Activated CD4-positive, alpha-beta memory T cell treated with anti-CD3 and anti-CD28 coated beads, Interleukin-2, amount 10 ng/mL, durations not matched to agents 7 days and 5 days (primary cell): ENCODE results near the gene POLR3A. TPM values are rescaled to one million over a fixed set of nuclear protein-coding genes. Genes with fewer than 3 reads are reported as not detected.

Experiments
- CTCF ChIA-PET: fragments of 350-600 bp; sonication (Branson Sonifier 250); formaldehyde crosslinking; loops from one replicate; lab custom pipeline; 2021; ENCODE audit warnings: antibody characterized with exemption, inconsistent platforms; lab: Charles Lee
- POLR2A ChIA-PET: fragments of 350-600 bp; sonication (Branson Sonifier 250); formaldehyde crosslinking; loops from one replicate; lab custom pipeline; 2021; ENCODE audit warnings: antibody characterized with exemption; lab: Charles Lee
- DNase-seq: peaks from one replicate; pipeline ENCODE4 v3.0.0-alpha.2; 2020
- H3K27ac Mint-ChIP-seq: one replicate; pipeline ENCODE4 v1.8.0; 2021; ENCODE audit warnings: mild to moderate bottlenecking, mixed read lengths
- H3K27me3 Mint-ChIP-seq: one replicate; pipeline ENCODE4 v1.8.0; 2021; ENCODE audit warnings: mixed read lengths
- H3K36me3 Mint-ChIP-seq: one replicate; pipeline ENCODE4 v1.8.0; 2021; ENCODE audit warnings: low read depth, mixed read lengths
- H3K4me1 Mint-ChIP-seq: one replicate; pipeline ENCODE4 v1.8.0; 2021; ENCODE audit warnings: mixed read lengths
- H3K4me3 Mint-ChIP-seq: one replicate; pipeline ENCODE4 v1.8.0; 2021; ENCODE audit warnings: mild to moderate bottlenecking, mixed read lengths
- H3K9me3 Mint-ChIP-seq: one replicate; pipeline ENCODE4 v1.8.0; 2021; ENCODE audit warnings: mixed read lengths
- total RNA-seq, 2 experiments: library from RNA; stranded (reverse); gene quantifications; one replicate each; pipeline ENCODE4 v1.2.3, GENCODE V29; 2021

POLR3A gene
- total RNA-seq, 2 experiments from 2014 or later, result 16.6 to 16.8 TPM

GRCh38 chr10:77963901-77964300 lies 65.4 kb downstream of the POLR3A start:
- no peaks in the 10 kb centered on the region for H3K27me3 Mint-ChIP-seq
- ChIA-PET CTCF (no interaction called here), POLR2A (no interaction called here)
- no peaks in the 10 kb centered on the region for H3K36me3 Mint-ChIP-seq
- H3K4me3 Mint-ChIP-seq, result no peak overlapping the region
- no peak overlapping the region for H3K27ac Mint-ChIP-seq
- DNase-seq, result no peak
- H3K4me1 Mint-ChIP-seq, result no peaks in the 10 kb centered on the region
- peaks cover 12% of the 10 kb centered on the region for H3K9me3 Mint-ChIP-seq

- Mint-ChIP-seq H3K36me3 (no peaks in the 10 kb centered on the region), H3K4me3 (no peak overlapping the region), H3K27ac (no peak overlapping the region), H3K27me3 (no peaks in the 10 kb centered on the region), H3K9me3 (peaks cover 12% of the 10 kb centered on the region), H3K4me1 (no peaks in the 10 kb centered on the region)
- no peak for DNase-seq
- ChIA-PET CTCF (interaction anchor here (0.6 kb wide), 1 partner anchor 51 kb away, joined by 5 read pairs; no protein-coding TSS in a partner anchor), POLR2A (no interaction called here)
These were observed 66.8 kb downstream of the POLR3A start for GRCh38 chr10:77962350-77963146.

DNA sequence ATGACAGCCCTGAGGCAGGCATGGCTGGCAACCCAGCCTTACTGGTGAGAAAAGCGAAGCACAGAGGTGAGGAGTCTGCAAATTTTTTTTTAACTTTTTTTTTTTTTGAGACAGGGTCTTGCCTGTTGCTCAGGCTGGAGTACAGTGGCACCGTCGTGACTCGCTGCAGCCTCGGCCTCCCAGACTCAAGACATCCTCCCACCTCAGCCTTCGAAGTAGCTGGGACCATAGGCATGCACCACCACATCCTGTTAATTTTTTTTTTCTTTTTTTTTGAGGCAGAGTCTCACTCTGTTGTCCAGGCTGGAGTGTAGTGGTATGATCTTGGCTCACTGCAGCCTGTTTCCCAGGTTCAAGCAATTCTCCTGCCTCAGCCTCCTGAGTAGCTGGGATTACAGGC lies 67.6 kb downstream of the POLR3A start:
- ChIA-PET POLR2A (no interaction called here), CTCF (interaction anchor here (0.6 kb wide), 1 partner anchor 50 kb away, joined by 5 read pairs; no protein-coding TSS in a partner anchor)
- Mint-ChIP-seq H3K36me3 (no peaks in the 10 kb centered on the region), H3K4me1 (no peaks in the 10 kb centered on the region), H3K4me3 (no peak overlapping the region), H3K27ac (no peak overlapping the region), H3K9me3 (peaks cover 12% of the 10 kb centered on the region), H3K27me3 (no peaks in the 10 kb centered on the region)
- DNase-seq, result no peak

- Mint-ChIP-seq H3K36me3 (no peaks in the 10 kb centered on the region), H3K9me3 (peaks cover 12% of the 10 kb centered on the region), H3K27ac (no peak overlapping the region), H3K4me3 (no peak overlapping the region), H3K27me3 (peaks cover 2% of the 10 kb centered on the region), H3K4me1 (no peaks in the 10 kb centered on the region)
- CTCF ChIA-PET, result no interaction called here
- POLR2A ChIA-PET, result no interaction called here
- no peak for DNase-seq
These were observed 68.4 kb downstream of the POLR3A start for GRCh38 chr10:77960829-77961329.

DNA sequence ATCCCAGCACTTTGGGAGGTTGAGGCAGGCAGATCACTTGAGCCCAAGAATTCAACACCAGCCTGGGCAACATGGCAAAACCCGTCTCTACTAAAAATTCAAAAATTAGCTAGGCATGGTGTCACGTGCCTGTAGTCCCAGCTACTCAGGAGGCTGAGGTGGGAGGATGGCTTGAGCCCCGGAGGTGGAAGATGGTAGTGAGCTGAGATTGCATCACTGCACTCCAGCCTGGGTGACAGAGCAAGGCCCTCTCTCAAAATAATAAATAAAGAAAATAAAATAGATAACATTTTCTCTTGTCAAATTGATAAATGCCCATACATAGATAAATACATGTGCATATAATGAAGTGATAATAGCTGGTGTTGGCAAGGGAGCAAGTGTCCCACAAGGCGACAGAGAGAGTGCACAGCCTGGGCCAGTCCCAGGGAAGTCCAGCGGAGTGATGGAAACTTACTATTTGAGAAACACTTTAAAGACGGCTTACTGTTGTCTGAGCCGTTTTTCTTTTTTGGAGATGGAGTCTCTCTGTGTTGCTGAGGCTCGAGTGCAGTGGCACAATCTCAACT lies 69.3 kb downstream of the POLR3A start:
- no peak overlapping the region for H3K27ac Mint-ChIP-seq
- no peak for DNase-seq
- no peak overlapping the region for H3K4me3 Mint-ChIP-seq
- H3K36me3 Mint-ChIP-seq, result no peaks in the 10 kb centered on the region
- peaks cover 11% of the 10 kb centered on the region for H3K9me3 Mint-ChIP-seq
- no peaks in the 10 kb centered on the region for H3K4me1 Mint-ChIP-seq
- POLR2A ChIA-PET, result no interaction called here
- CTCF ChIA-PET, result no interaction called here
- H3K27me3 Mint-ChIP-seq, result peaks cover 2% of the 10 kb centered on the region

- no peak overlapping the region for H3K27ac Mint-ChIP-seq
- H3K9me3 Mint-ChIP-seq, result peaks cover 8% of the 10 kb centered on the region
- DNase-seq, result no peak
- no peaks in the 10 kb centered on the region for H3K4me1 Mint-ChIP-seq
- H3K36me3 Mint-ChIP-seq, result no peaks in the 10 kb centered on the region
- H3K27me3 Mint-ChIP-seq, result peaks cover 2% of the 10 kb centered on the region
- POLR2A ChIA-PET, result no interaction called here
- H3K4me3 Mint-ChIP-seq, result no peak overlapping the region
- CTCF ChIA-PET, result no interaction called here
These were observed 69.9 kb downstream of the POLR3A start for GRCh38 chr10:77959384-77959783.

DNA sequence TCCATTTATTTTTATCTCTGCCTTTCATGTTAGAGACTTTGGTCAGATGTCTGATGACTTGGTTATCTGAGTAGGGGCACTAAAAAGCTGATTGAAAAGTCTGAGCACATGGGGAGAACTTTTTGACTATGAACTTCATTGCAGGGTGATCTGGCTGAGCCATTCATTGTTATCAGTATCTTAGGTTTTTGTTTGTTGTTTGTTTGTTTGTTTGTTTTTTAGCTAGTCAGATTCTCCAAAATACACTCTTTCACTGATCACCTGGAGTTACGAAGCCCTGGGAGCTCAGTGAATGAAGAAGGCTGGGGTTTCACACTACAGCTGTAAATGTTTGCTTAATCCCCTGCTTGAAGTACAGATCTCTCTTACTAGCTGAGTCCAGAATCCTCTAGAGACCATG lies 74.2 kb downstream of the POLR3A start:
- Mint-ChIP-seq H3K4me1 (no peaks in the 10 kb centered on the region), H3K27ac (no peak overlapping the region), H3K36me3 (no peaks in the 10 kb centered on the region), H3K27me3 (peaks cover 2% of the 10 kb centered on the region), H3K9me3 (peaks cover 15% of the 10 kb centered on the region), H3K4me3 (no peak overlapping the region)
- ChIA-PET CTCF (no interaction called here), POLR2A (no interaction called here)
- no peak for DNase-seq

DNA sequence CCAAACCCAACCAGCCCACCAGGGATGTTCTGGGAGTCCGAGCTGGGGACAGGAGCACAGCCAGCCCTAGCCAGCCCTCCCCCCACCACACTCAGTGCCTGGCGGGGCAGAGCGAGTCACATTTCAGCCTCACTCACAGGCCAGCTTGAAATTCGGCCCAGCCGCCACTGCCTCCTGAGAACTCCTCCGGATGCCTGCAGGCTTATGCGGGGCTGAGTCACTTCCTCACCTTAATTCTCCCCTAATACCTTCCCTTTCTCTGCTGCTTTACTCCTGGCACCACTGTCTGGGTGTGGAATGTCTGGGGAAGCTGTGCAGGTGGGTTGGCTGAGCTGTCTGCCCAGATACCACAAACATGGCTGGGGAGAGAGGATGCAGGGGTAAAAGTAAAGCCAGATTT lies 80.1 kb downstream of the POLR3A start:
- CTCF ChIA-PET, result no interaction called here
- H3K27ac Mint-ChIP-seq, result no peak overlapping the region

DNA sequence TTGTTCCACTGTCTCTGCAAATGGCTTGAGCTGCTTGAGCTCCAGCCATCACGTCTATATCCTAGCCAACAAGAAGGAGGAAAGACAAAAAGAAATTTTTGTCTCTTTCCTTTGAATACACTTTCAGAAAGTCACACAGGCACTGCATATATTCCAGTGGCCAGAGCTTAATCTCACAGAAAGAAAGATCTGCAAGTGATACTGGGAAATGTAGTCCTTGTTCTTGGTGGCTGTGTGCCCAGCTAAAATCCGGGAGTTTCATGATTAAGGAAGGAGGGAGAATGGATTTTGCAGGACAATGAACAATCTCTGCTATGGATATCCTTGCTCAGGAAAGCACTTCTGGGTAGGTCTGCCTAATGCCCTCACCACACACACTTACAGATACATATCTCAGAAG lies 83.2 kb downstream of the POLR3A start:
- Mint-ChIP-seq H3K4me1 (no peaks in the 10 kb centered on the region), H3K9me3 (peaks cover 7% of the 10 kb centered on the region), H3K4me3 (no peak overlapping the region), H3K27ac (no peak overlapping the region), H3K36me3 (no peaks in the 10 kb centered on the region), H3K27me3 (peaks cover 6% of the 10 kb centered on the region)
- ChIA-PET CTCF (no interaction called here), POLR2A (no interaction called here)
- no peak for DNase-seq

More for the DNA sequence above, 80.1 kb downstream of the POLR3A start:
- Mint-ChIP-seq H3K9me3 (peaks cover 15% of the 10 kb centered on the region), H3K4me3 (no peak overlapping the region), H3K36me3 (no peaks in the 10 kb centered on the region), H3K27me3 (peaks cover 6% of the 10 kb centered on the region), H3K4me1 (no peaks in the 10 kb centered on the region)
- no peak for DNase-seq
- POLR2A ChIA-PET, result no interaction called here

GRCh38 chr10:77944519-77944918 lies 84.8 kb downstream of the POLR3A start:
- CTCF ChIA-PET, result no interaction called here
- no peaks in the 10 kb centered on the region for H3K36me3 Mint-ChIP-seq
- DNase-seq, result no peak
- no peak overlapping the region for H3K4me3 Mint-ChIP-seq
- H3K9me3 Mint-ChIP-seq, result no peaks in the 10 kb centered on the region
- POLR2A ChIA-PET, result no interaction called here
- peaks cover 6% of the 10 kb centered on the region for H3K27me3 Mint-ChIP-seq
- H3K27ac Mint-ChIP-seq, result no peak overlapping the region
- no peaks in the 10 kb centered on the region for H3K4me1 Mint-ChIP-seq

GRCh38 chr10:77943121-77943901 lies 86.0 kb downstream of the POLR3A start:
- Mint-ChIP-seq H3K4me1 (no peaks in the 10 kb centered on the region), H3K36me3 (no peaks in the 10 kb centered on the region), H3K9me3 (no peaks in the 10 kb centered on the region), H3K4me3 (no peak overlapping the region), H3K27me3 (peaks cover 2% of the 10 kb centered on the region), H3K27ac (no peak overlapping the region)
- POLR2A ChIA-PET, result no interaction called here
- CTCF ChIA-PET, result no interaction called here
- no peak for DNase-seq

DNA sequence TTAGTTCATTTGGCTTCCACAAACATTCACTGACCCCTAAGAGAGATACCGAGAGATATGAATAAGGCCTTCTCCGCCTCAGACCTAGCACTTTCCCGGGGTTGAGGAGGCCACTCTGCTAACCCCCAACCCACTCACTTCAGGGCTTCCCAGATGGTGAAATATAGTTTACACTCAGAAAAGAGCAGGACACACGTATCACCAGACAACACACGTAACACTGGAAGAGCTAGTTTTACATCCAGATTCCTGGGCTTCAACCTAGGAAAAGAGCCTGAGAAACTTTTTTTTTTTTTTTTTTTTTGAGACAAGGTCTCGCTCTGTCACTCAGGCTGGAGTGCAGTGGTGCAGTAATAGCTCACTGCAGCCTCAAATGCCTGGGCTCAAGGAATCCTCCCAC lies 87.5 kb downstream of the POLR3A start:
- ChIA-PET CTCF (interaction anchor here (0.6 kb wide), 1 partner anchor 864 kb away, joined by 3 read pairs; no protein-coding TSS in a partner anchor), POLR2A (no interaction called here)
- no peaks in the 10 kb centered on the region for H3K9me3 Mint-ChIP-seq
- H3K4me1 Mint-ChIP-seq, result no peaks in the 10 kb centered on the region
- no peak overlapping the region for H3K27ac Mint-ChIP-seq
- no peak for DNase-seq
- H3K36me3 Mint-ChIP-seq, result no peaks in the 10 kb centered on the region
- H3K4me3 Mint-ChIP-seq, result no peak overlapping the region
- H3K27me3 Mint-ChIP-seq, result peaks cover 2% of the 10 kb centered on the region

DNA sequence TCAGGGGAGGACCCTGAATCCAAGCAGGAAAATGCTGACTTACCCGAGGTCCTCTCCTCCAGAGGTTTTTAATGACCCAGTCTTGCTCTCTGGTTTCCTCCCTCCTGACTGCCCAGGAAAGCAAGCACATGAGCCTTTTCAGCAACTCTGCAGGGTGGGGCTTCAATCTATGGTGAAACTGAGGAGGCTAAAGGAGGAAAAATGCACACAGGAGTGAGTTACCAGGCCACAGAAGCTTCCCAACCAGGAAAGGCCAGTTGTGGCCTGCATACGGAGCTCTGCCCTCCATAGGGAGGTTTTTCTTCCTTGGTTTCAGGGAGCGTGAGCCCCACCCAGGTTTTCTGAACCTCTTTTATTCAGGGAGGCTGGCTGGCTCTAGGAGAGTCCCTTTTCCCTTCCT lies 88.7 kb downstream of the POLR3A start:
- Mint-ChIP-seq H3K27me3 (peaks cover 2% of the 10 kb centered on the region), H3K9me3 (no peaks in the 10 kb centered on the region), H3K4me3 (no peak overlapping the region), H3K27ac (no peak overlapping the region), H3K4me1 (no peaks in the 10 kb centered on the region), H3K36me3 (no peaks in the 10 kb centered on the region)
- ChIA-PET CTCF (no interaction called here), POLR2A (no interaction called here)
- no peak for DNase-seq
